ENCODE results near the gene ALX3.

Gene ALX3

DNA sequence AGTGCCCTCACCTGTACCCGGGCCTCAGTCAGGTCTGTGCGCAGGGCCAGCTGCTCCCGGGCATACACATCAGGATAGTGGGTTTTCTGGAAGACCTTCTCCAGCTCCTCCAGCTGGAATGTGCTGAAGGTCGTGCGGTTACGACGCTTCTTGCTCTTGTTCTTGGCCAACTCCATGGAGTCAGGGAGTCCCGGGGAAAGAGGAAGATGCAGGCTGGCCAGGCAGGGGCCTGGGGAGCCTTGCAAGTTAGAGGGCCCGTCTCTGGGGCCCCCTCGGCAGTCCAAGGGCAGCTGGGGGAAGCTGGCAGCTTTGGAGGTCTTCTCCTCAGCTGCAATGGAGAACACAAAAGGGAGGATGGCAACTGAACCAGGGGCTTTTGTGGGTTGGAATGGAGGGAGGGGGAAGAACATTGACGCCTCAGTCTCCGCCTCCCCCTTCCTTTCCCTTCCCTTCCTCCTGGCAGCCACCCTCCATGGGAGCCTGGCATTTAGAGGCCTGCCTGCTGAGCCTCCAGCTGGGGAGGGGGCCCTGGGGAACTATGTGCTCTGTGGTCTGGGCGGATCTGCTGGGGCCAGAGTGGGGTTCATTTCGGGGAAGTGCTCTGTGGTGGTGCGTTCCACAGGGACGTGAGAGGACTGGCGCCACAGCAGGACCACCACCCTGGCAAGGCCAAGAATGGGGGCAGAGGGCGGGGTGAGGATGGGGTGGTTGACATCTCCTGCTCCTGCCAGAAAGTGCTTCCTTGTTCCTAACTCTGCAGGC is 5.7 kb downstream of the ALX3 start:
- DNase-seq (ENCODE audit: low spot score) = no peak

DNA sequence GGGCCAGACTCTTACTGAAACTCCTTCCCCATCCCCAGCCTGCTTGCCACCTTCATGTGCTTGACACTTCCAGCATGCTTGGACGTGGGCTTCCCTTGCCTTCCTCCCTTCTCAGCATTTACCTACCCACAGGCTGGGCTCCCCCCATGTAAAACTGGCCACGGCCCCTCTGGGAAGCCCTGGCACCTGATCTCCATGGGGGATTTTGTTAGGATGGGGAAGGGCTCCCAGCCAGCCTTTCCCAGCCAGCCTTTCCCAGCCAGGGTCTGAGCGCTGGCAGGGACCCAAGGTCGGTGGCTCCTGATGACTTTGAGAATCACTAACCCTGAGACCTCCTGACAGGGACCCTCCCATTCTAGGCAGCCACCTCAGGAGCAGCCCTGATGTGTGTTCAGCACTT is 6.7 kb downstream of the ALX3 start:
- DNase-seq (ENCODE audit: low spot score) = no peak

DNA sequence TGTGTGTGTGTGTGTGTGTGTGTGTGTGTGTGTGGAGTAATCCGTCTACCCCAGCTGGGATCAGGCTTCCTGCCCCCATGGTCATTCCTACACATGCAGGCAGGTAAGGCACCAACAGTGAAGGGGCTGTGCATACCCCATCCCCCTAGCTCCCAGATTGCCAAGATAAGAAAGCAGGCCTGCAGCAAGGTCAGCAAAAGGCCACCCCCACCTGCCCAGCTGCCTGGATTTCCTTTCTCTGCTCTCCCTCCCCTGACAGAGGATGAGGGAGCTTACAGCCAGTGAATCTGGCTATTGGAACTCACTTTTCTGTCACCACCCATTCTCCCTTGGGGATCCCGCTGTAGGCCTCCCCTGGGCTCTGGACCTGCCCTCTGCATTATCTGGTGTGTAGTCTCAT is 7.9 kb downstream of the ALX3 start:
- DNase-seq (ENCODE audit: low spot score) = no peak

DNA sequence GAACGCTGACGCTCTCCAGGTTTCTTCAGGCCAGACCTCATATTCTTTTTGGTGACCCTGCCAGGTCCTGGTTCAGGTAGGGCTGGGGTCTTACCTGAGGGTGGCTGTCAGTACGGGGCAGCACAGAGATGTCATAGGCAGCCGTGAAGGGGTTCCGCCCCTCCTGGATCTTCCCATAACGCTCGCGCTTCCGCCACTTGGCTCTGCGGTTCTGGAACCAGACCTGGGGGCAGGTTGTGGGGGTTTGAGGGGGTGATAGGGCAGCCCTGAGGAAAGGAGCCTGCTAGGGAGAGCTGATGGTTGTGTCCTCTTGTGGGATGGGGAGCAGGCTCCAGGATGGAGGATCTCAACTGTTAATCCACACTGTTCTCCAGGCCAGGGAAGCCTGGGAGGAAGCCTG is 9.1 kb downstream of the ALX3 start:
- no peak for DNase-seq (ENCODE audit: low spot score)

DNA sequence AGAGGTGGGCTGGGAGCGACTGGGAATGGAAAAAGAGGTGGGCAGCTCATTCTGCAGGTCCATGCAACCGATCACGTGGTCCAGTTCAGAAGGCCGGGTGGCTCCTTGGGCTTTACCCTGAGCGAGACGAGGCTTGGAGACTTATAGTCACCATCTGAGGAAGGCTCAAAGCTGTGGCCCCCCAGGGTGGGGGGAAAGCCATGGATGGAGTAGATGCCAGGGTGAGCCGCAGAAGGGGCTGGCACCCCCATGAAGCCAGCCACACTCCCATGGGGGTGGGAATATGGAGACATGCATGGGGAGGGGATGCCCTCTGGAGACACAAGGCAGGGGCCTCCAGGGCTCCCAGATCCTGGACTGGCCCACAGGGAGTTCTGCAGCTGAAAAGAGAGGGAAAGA is 9.8 kb downstream of the ALX3 start:
- DNase-seq (ENCODE audit: low spot score) = no peak

DNA sequence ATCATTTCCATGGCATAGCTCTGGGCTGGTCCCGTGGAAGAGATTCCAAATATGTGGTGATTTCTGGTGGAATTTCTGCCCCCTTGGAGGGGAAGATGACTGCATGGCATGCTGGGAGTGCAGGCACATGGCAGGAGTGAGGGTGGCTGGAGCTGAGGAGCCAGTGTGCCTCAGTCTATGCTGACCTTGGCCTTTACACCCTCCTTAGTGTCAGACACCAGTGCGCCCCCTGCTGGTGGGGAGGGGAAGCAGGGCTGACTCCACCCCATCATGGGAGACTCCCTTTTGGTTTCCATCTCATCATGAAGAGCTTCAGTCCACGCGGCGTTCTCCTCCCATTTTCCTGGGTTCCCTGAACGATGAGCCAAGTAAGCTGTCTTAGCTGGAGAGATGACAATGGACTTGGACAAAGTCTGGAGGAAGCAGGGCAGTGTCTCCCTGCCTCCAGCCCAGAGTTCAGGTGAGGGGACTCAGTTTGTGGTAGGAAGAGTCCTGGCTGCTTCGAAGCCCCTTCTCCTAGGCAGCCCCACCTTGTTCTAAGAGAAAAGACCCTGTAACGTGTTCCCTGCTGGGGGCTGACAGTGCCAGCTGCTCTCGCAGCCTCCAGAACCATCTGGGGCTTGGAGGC is 10.3 kb downstream of the ALX3 start:
- DNase-seq (ENCODE audit: low spot score) = peak; percentile 23

DNA sequence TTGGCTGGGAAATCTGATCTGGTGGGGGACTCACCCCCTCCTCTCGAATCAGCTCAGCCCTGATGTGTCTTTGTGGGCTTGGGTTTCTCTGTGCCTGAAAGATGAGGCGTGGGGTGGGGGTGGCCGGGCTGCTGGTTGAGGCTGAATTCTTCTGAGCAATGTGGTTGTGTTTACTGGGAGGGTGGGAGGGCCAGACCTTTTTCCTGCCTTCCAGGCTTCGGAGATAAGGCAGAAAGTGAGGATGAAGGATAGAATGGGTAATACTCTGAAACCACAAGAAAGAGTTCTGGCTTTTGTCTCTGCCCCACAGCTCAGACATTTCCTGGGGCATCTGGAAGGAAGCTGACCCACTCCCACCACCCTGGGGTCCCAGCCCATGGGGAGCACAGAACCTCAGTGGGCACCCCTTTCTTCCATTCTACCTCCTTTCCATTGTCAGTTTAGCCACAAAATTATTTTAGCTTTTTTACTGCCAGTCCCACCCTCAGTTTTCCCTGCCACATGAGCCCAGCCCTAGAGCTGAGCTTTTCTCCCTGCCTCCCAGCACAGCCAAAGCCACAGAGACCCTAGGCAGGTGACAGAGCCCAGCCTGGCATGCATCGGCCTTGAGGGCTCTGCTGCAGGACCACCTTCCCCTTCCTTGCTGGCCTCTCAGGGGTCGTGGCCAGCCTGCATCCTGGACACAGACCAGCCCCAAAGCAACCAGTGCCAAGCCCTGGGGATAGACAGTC is 11.2 kb downstream of the ALX3 start:
- DNase-seq (ENCODE audit: low spot score) = no peak

DNA sequence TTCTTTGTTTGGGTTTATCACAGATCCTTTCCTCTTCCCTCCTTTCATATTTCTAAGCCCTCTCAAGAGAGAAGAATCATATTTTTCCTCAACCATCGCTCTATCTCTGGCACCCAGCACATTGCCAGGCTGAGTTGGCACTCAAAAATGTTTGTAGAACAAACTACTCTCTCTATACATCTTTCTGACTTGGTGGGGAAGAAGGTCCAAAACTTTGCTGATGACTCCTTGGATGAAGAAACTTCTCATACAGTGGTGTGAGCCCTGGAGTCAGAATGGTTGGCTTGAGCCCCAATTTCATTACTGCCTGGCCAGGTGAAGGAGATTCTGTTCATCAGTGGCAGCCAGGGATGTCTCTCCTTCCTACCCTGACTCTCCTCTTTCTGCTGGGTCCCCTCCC is 11.9 kb downstream of the ALX3 start:
- no peak for DNase-seq (ENCODE audit: low spot score)

DNA sequence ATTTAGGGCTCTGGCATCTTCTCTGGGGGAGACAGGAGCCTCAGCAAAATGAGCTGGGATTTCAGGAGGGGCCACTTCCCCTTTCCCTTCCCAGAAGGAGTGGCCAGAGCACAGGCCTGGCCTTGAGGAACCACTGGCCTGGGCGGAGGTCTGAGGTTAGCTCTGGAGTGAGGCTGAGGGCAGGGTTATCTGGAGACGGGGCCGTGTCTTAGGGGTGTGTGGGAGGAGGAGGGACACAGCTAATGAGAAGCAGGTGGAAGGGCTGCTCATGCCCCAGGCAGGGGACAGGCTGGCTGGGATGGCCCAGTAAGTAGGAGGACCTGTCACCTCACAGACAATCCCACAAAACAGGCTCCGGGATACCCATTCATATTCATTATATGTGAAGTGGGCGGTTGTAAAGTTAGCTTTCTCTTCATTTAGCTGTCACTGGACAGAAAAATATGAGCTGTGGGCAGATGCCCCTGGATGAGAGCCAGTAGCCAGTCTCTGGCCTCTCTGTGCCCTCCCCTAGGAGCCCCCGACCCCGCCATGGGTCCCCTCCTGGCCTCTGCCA is 12.4 kb downstream of the ALX3 start:
- DNase-seq (ENCODE audit: low spot score) = no peak

DNA sequence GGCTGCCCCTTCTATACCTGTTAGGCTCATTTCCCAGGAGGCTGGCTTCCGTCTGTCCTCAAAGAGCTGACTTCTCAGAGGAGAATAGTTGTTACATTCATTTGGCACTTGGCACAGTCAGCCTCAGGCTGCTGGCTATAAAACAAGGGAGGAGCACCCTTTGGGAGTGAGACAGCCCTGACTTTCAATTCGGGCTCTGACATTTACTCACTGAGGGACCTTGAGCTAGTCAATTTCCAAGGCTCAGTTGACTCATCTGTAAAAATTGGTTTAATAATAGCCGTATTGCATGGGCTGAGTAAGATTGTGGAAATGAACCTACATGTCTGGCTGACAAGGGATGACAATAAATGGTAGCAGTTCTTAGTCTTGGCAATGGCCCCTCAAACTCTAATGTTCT is 13.7 kb downstream of the ALX3 start:
- DNase-seq (ENCODE audit: low spot score) = no peak

DNA sequence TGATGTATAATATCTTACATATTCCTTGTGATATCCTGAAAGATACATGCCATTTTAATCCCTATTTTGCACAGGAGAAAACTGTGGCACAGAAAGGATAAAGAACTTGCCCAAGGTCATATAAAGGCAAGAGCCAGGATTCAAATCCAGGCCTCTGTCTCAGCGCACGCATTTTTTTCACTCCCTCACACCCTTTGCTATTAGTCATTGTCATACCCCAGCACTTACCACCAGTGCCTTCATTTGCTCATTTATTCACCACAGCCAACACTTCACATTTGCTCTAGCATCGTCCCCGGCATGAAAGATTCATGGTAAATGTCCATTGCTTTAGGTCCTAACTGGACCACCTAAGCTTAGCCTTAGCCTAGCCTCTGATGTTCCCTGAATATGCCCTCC is 14.2 kb downstream of the ALX3 start:
- no peak for DNase-seq (ENCODE audit: low spot score)

DNA sequence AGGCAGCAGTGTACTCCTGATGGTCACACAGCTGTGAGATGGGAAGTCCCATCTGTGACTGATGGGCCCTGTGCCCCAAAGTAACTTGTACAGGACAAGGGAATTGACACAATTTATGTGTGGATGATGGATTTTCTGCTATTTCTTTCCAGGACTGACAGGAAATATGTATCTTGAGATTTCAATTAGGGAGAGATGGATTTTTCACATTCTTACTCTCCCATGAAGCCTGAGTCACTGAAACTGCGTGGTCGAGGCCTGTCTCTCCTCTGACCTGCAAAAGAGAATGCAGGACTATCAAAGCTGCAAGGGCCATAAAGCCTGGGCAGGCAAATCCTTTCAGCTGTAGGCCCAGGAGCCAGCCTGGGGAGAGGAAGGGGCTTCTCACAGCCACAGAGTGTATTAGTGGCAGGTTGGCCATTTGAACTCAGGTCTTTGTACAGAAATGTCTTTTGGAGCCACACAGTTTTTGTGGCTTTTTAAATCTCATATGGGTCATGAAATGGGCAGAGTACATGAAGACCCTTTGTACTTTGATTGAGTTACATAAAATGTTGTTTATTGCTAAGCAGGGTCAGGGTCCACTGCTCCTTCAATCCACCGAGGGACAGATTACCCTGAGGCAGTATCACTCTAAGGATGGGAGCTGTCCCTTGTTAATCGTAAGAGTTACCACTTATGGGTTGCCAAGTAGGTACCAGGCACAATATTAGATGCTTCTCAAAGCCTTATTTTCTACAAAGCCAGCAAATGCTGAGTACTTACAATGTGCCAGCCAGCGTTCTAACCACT is 14.8 kb downstream of the ALX3 start:
- no peak for DNase-seq (ENCODE audit: low spot score)

DNA sequence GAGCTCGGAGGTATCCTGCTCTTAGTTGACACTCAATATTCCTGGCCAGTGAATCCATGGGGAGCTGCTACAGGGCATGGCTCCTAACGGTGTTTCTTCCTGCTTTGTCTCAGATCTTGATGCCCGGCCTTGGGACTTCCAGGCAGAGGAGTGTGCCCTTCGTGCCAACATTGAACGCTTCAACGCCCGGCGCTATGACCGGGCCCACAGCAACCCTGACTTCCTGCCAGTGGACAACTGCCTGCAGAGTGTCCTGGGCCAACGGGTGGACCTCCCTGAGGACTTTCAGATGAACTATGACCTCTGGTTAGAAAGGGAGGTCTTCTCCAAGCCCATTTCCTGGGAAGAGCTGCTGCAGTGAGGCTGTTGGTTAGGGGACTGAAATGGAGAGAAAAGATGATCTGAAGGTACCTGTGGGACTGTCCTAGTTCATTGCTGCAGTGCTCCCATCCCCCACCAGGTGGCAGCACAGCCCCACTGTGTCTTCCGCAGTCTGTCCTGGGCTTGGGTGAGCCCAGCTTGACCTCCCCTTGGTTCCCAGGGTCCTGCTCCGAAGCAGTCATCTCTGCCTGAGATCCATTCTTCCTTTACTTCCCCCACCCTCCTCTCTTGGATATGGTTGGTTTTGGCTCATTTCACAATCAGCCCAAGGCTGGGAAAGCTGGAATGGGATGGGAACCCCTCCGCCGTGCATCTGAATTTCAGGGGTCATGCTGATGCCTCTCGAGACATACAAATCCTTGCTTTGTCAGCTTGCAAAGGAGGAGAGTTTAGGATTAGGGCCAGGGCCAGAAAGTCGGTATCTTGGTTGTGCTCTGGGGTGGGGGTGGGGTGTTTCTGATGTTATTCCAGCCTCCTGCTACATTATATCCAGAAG is 16.7 kb downstream of the ALX3 start:
- DNase-seq (ENCODE audit: low spot score) = peak; percentile 74

DNA sequence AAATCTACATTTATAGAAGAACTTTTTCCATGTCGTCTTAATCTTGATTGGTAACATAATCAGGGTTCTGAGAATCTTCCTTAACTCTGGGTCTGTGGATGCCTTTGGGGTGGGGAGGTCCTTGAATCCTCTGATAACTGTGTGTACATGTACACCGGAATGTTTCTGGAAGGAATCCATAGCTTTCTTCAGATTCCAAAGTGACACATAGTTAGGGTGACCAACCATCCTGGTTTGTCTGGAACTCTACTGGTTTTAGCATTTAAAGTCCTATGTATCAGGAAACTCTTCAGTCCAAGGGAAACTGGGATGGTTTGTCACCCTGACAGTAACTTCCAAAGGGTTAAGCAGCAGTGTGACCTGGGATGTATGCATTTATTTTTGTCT is 19.2 kb downstream of the ALX3 start:
- DNase-seq (ENCODE audit: low spot score) = no peak

DNA sequence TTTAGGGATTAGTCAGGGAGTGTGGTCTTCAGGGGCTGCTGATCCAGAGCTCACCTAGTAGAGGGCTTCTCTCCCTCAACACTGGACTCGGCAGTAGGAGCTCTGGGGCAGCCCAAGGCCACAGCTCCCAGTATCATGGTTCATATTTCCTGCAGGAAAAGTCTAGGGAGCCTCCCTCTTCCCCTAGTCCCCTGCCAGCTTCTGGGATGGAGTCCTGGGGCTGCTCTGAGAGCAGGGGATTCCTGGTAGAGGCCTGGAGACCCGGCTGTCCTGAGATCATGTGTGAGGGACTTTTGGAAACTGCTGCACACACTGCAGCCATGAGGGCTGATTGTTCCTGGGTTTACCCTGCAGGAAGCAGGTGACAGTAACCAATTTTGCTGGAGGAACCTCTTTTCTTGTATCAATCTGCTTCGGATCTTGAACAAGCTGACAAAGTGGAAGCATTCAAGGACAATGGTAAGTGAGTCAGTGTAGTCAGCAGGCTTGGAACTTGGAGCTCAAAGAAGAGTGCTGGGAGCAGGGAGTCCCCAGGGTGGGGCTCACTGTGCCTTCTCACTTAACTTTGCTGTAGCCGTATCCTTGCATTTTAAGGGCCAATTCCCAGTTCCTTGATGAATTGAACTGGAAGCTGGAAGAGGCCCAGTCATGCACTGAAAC is 19.7 kb downstream of the ALX3 start:
- no peak for DNase-seq (ENCODE audit: low spot score)

DNA sequence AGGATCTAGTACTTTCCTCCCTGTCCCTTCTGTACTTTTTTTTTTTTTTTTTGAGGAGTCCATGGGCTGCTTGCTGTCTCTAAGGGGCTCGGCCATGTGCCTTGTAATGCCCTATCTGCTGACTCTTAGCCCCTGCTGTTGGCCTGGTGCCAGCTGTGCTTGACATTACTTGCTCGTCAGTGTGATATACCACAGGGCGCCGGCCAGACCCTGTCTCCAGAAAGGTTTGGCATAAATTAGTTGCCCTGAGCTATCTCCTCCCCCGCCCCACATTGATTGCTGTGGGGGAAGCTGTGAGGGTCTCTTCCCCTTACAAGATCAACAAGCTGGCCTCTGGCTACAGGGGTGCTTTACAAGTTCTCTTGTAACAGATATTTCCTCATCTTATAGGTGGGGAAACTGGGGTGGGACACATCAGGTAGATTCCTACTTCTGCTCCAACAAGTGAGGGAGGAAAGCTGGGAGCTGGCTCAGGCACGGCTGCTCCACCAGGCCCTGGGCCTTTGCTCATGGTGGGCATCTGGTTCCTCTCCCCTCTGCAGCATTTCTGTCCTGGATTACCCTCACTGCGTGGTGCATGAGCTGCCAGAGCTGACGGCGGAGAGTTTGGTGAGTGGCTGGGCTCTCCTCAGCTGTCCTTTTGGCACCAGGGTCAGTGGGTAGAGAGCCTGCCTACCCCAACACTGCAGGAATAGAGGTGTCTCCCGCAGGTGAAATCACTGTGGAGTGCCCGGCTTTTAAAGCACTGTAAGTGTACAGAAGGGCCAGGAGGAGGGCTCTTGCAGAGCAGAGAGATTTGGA is 20.5 kb downstream of the ALX3 start:
- DNase-seq (ENCODE audit: low spot score) = no peak

DNA sequence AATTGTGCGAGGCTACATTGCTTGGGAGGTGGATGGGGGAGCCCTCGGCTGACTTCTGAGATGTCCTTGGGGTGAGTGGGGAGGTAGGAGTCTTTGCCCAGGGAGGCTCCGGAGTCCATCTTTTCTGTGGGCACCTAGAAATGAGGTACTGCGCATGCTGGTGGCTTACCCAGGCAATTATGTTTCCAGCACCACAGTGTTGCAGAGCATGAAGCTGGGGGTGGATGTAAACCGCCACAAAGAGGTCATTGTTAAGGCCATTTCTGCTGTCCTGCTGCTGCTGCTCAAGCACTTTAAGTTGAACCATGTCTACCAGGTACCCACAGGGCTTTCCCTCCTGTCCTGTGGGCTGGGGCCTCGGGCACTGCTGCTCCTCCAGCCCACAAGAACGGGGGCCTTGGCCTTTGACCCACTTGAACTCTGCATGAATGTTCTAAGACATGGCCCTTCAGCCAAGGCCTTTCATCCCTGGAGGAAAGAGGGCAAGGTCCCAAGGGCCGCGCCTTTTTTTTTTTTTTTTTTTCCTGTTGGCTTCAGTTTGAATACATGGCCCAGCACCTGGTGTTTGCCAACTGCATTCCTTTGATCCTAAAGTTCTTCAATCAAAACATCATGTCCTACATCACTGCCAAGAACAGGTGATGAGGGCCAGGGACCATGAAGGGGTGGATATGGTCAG is 21.4 kb downstream of the ALX3 start:
- peak; percentile 71 for DNase-seq (ENCODE audit: low spot score)

DNA sequence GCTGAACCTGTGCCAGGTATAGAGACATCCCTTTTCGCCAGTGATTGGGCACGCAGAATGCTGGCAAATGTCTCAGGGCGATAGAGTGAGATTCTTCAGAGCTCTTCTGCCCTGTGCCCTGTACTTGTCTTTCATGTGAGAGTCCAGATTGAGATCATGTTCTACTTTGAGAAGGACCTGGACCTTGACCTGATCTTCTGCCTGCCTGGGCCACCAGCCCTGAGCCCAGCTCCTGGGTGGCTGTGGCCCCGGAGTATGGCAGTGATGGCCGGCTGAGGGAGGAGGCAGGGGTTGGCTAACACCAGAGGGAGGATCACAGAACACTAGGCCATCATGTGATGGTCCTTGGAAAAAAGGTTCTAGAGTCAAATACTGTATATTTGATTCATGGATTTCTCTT is 22.2 kb downstream of the ALX3 start:
- no peak for DNase-seq (ENCODE audit: low spot score)

DNA sequence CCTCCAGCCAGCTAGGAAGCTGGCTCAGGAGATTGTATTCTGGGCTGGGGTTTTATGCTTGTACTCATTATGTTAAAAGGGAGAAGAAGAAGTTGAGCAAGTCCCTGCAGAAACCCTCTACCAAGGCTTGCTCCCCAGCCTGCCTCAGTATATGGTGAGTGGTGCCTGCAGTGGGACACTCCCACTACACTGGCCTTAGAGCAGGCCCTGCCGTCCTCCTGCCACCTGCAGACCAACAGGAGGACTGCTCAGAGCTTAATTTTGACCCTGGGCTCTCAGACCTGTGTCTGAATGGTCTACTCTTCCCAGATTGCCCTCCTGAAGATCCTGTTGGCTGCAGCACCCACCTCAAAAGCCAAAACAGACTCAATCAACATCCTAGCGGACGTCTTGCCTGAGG is 23.0 kb downstream of the ALX3 start:
- no peak for DNase-seq (ENCODE audit: low spot score)
